Cardiac muscle cell (in vitro differentiated cells and primary cell): ENCODE data around the gene CFAP54. TPM values are rescaled to one million over a fixed set of nuclear protein-coding genes. Genes with fewer than 3 reads are reported as not detected.

Source experiments
- DNase-seq, 2 donors: peaks; one replicate each; pipeline versions ENCODE4 v3.0.0 to v3.0.0-alpha.2; 2010 to 2017; ENCODE audit warnings: low read depth in 1 of 2, low spot score in 1 of 2
- H3K27ac ChIP-seq: fragments of 200-600 bp; sonication (generic); 2 replicates; pipeline ENCODE4 v1.5.1; 2016
- H3K27me3 ChIP-seq: fragments of 200-600 bp; sonication (generic); 2 replicates; pipeline ENCODE4 v1.6.0; 2016; ENCODE audit warnings: control low read depth
- H3K36me3 ChIP-seq: fragments of 200-600 bp; sonication (generic); 2 replicates; pipeline ENCODE4 v1.5.1; 2016; ENCODE audit warnings: control low read depth
- H3K4me1 ChIP-seq: fragments of 200-600 bp; sonication (generic); 2 replicates; pipeline ENCODE4 v1.8.1; 2017; ENCODE audit warnings: low read depth, mild to moderate bottlenecking, mixed run types
- H3K4me3 ChIP-seq: fragments of 200-600 bp; sonication (generic); 2 replicates; pipeline ENCODE4 v1.5.1; 2016; ENCODE audit warnings: mild to moderate bottlenecking
- H3K9me3 ChIP-seq: fragments of 200-600 bp; sonication (generic); 2 replicates; pipeline ENCODE4 v1.5.1; 2017; ENCODE audit warnings: low read depth, mild to moderate bottlenecking, control low read depth
- CTCF ChIP-seq: IDR thresholded peaks from 2 replicates; pipeline ENCODE4 v1.5.1; 2012; ENCODE audit warnings: low read depth, mild to moderate bottlenecking, low read length
- polyA plus RNA-seq: library from polyadenylated mRNA; unstranded; fragments of >200 nt; fragmentation: Nextera tagmentation; extraction: Ambion mirVana; gene quantifications from 2 replicates; pipeline ENCODE4 v1.2.1, GENCODE V29; 2016
- total RNA-seq: library from RNA; depleted of rRNA; stranded (reverse); fragments of >200 nt; gene quantifications from 2 replicates; pipeline ENCODE4 v1.2.3, GENCODE V29; 2016

CFAP54 gene
- total and polyA plus RNA-seq, 2 experiments from 2014 or later, result 0.86 to 2.0 TPM

- H3K27ac ChIP-seq, result no peak overlapping the region
- no peaks in the 10 kb centered on the region for H3K27me3 ChIP-seq
- no peaks in the 10 kb centered on the region for H3K36me3 ChIP-seq
- H3K4me1 ChIP-seq, result no peaks in the 10 kb centered on the region
- TF ChIP-seq CTCF, result no peak
- no peak overlapping the region for H3K4me3 ChIP-seq
- no peaks in the 10 kb centered on the region for H3K9me3 ChIP-seq
- no peak for DNase-seq
These were observed 334.9 kb downstream of the CFAP54 start for GRCh38 chr12:96824074-96824837.

GRCh38 chr12:96824838-96825236, 335.5 kb downstream of the CFAP54 start:
- Histone ChIP-seq H3K4me1 (no peaks in the 10 kb centered on the region), H3K9me3 (no peaks in the 10 kb centered on the region), H3K27ac (no peak overlapping the region), H3K27me3 (no peaks in the 10 kb centered on the region), H3K4me3 (no peak overlapping the region), H3K36me3 (no peaks in the 10 kb centered on the region)
- no peak for DNase-seq
- TF ChIP-seq CTCF, result no peak

DNA sequence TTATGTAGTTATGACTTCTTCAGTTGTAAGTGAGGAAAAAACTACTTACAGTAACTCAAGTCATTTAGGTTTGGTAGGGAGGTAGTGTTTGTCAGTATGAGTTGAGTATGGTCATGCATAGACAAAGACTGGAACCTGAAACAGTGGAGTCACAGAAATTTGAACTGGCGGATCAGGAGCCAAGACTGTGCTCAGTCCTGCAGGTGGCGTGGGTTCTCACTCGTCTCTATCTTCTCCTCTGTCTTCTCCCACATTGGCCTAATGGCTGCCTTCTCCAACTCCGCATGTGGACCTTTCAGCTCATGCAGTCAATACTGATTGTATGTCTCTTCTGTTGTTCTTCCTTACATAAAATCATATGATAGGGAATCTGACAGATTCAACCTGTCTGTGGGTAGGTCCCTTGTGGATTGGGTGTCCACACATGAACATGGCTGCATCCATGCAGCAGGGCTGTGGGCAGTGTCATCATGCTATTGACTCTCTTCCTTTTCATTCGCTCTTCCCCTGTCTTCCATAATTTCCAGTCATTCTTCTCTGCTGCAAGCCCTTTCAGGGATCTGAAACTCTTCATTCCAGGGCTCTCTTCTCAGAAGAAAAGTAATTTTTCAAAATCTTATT, 338.9 kb downstream of the CFAP54 start:
- Histone ChIP-seq H3K4me3 (no peak overlapping the region), H3K9me3 (no peaks in the 10 kb centered on the region), H3K27ac (no peak overlapping the region), H3K36me3 (no peaks in the 10 kb centered on the region), H3K4me1 (no peaks in the 10 kb centered on the region), H3K27me3 (no peaks in the 10 kb centered on the region)
- no peak for DNase-seq
- no peak for TF ChIP-seq CTCF

DNA sequence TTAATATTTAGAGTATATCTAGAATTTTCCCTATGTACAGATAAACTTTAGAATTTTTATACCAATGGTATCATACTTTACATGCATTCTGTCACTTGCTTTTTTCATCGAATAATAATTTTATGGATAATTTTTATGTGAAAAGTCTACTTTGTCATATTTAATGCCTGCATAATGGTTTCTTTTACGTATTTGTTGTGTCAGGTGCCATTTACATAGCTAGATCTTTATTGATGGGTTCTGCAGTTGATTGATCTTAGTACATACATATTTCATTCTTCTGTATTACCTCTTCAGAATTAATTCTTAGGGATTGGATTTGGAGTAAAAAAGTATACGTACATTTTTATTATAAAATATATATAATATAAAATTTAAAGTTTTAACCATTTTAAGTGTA, 340.0 kb downstream of the CFAP54 start:
- Histone ChIP-seq H3K4me1 (no peaks in the 10 kb centered on the region), H3K27me3 (no peaks in the 10 kb centered on the region), H3K4me3 (no peak overlapping the region), H3K36me3 (no peaks in the 10 kb centered on the region), H3K9me3 (no peaks in the 10 kb centered on the region), H3K27ac (no peak overlapping the region)
- no peak for DNase-seq
- no peak for TF ChIP-seq CTCF

GRCh38 chr12:96831346-96831745, 342.0 kb downstream of the CFAP54 start:
- no peak for DNase-seq
- no peaks in the 10 kb centered on the region for H3K36me3 ChIP-seq
- H3K27me3 ChIP-seq, result no peaks in the 10 kb centered on the region
- no peaks in the 10 kb centered on the region for H3K4me1 ChIP-seq
- no peaks in the 10 kb centered on the region for H3K9me3 ChIP-seq
- TF ChIP-seq CTCF, result no peak
- H3K27ac ChIP-seq, result no peak overlapping the region
- no peak overlapping the region for H3K4me3 ChIP-seq
